HuH-7 (cell line): ENCODE results near the gene RBKS.
"Not testable (repeated sequence)": the region's sequence is repeated elsewhere in the genome, so short reads cannot be mapped to it uniquely, and the experiment has no call there.

ENCODE experiments used
- DNase-seq: peaks from one replicate; pipeline ENCODE4 v3.0.0; 2011; ENCODE audit warnings: low spot score

Gene RBKS

DNA sequence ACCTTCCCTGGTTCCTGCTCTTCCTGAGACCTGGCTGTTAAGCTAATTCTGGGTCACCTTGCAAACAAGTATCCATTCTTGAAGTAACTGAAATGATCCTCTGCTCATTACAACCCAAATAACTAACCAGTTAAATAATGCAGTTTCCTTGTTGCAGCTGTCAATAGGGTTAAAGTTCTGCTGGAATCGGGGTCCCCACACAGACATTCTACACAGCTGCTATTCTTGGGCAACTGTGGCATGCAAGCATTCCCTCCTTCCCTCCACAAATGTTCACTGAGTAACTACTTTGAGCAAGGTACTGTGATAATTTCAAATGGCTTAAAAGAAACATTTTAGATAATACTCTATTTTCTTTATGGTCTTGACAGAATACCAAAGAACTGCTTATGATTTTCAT is 17.1 kb downstream of the RBKS start:
- DNase-seq = no peak

DNA sequence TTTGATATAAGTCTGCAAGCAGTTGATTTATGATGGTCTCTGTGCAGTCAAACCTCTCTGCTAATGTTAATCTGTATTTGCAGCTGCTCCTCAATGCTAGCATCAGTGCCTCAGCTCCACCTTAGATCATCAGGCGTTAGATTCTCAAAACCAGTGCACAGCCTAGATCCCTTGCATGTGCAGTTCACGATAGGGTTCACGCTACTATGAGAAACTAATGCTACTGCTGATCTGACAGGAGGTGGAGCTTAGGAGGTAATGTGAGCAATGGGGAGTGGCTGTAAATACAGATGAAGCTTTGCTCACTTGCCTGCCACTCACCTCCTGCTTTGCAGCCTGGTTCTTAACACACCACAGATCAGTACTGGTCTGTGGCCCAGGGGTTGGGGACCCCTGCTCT is 18.4 kb downstream of the RBKS start:
- DNase-seq = no peak

DNA sequence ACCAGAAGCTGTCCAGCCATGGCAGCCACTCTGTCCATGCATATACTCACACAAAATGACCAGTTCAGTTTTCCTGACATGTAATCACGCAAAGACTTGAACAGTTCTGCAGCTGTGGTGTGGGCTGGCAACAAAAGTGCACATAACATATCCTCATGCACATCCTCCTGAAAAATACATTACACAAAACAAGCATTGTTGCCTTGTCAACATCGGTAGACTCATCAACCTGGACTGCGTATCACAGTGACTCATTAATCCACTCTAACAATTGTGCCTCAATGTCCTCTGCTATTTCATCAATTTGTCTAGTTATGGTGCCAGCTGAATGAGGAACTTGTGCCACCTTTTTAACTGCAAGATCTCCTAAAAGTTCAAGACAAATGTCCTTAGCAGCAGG is 19.5 kb downstream of the RBKS start:
- DNase-seq = no peak

DNA sequence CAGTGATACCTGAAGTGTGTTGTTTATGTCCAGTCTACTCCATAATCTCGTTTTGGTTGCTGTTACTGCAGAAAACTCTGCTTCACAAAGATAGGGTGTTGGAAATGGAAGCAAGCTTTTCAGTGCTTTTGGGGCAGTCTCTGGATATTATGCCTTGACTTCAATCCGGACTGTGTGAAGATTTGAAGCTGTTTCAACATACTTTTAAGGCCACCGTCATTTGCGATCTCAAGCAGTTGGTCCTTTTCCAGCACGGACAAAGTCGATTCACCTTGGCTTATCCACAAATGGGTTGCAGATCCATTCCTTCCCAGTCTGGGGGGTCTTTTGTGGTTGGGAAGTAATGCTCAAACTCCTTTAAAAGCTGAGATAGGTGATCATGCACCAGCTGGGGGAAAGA is 20.4 kb downstream of the RBKS start:
- DNase-seq = no peak

DNA sequence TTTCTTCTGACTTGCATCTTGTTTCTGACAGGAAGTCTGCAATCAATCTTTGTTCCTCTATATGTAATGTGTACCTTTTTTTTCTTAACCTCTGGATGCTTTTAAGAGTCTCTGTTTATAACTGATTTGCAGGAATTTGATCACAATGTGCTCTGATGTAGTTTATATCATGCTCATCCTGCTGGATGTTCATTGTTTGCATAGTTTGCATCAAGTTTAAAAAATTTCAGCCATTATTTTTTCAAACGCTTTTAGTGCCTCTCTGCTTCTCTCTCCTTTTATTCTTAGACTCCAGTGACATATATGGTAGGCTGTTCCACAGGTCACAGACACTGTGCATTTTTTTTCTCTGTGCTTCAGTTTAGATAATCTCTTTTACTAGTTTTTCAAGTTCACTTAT is 23.9 kb downstream of the RBKS start:
- DNase-seq = no peak

DNA sequence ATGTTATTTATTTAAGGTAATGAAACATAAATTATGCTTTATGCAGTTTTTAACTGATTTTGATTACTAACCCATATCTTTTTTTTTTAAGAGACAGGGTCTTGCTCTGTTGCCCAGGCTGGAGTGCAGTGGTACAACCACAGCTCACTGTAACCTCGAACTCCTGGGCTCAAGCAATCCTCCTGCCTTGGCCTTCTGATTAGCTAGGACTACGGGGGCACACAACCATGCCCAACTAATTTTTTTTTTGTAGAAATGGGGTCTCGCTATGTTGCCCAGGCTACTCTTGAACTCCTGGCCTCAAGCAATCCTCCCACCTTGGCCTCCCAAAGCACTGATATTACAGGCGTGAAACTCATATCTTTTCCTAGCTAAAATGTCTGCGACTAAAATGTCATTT is 26.2 kb downstream of the RBKS start:
- DNase-seq = not testable (repeated sequence)

DNA sequence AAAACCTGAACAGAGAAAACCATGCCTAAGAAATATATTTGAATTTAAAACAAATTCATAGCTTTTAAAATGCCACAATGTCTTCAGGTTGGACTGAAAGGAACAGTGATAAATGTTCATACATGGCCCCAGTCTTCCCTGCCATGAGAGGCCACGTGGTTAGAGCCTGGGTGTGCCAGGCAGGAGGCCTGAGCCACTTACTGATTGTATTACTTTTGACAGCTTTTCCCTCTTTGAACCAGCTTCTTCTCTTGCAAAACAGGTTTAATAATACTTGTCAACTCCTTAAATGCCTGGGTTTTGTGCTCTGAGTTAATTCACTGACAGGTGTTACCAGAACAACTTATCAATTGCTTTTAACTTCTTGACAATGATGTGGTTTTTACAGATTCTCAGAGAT is 27.0 kb downstream of the RBKS start:
- no peak for DNase-seq

DNA sequence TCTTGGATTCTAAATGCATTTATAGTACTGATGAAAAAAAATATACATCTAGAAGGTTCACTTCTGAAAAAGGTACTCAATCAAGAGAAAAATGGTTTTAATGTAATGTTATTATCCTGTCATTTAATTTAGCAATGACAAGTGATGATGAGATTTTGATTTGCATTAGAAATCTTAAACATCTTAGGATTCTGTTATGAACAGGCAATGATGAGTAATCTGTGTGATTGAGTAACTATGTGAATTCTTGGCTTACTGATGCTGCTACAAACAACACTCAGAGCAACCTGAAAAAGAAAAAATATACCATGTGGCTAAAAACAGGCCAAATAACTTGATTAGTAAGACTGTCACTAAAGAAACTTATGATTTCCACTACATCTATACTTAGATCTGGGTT is 30.1 kb downstream of the RBKS start:
- no peak for DNase-seq

DNA sequence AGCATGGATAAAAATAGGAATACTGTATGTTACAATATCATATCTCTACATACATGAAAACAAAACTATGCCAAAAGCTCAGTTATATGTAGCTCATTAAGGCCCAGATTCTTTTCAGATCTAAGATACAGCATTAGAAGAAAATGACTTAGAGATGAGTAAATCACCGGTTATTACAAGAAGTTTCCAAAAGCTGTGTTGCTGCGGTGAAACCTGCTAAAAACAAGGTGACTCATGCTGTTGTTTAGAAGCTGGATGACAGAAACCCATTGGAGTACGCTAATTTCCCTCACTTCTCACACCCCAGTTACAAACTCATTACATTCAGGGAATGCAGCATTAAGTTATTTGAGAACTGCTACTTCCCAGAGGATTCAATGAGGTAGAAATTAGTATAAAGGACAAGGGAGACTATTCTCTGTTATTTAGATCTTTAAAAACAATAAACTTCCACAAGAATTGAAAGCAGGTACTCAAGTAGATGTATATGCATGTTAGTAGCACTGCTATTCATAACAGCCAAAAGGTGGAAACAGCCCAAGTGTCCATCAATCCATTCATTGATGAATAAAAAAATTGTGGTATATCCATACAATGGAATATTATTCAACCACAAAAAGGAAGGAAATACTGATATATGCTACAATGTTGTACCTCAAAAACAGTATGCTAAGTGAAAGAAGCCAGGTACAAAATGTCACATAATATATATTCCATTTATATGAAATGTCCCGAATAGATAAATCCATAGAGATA is 32.6 kb downstream of the RBKS start:
- no peak for DNase-seq

DNA sequence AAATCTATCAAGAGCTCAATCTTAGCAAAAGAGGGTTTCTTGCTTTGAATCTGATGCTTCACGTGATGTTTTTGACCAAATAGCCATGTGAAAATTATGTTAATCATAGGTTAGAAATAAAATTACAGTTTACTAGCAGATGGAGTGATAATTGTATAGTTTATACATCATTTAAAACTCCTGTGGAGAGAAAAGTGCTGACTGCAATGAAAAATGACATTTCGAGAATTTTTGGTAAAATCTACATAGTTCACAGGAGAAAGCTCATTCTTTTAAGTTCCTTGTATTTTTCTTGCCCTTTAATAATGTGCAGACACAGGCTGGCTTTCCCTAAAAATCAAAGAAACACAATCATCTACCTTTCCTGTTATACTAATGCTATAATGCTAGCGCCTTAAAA is 33.2 kb downstream of the RBKS start:
- DNase-seq = no peak

DNA sequence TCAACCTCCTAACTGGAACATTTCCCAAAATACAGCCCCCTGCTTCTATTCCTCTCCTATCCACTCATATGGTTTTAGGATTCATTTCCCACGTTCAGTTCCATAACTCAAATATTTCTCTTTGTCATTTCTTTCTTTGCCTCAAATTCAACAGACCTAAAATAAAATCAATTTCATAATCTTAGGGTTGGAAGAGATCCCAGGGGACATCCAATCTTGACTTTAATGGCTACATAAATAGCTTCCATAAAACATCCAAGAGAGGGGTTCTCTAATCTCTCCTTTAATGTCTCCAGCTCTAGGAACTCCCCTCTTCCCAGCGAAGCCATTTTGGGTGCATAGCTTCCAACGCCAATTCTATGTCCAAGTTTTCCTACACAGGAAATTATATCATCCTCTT is 33.8 kb downstream of the RBKS start:
- DNase-seq = no peak

DNA sequence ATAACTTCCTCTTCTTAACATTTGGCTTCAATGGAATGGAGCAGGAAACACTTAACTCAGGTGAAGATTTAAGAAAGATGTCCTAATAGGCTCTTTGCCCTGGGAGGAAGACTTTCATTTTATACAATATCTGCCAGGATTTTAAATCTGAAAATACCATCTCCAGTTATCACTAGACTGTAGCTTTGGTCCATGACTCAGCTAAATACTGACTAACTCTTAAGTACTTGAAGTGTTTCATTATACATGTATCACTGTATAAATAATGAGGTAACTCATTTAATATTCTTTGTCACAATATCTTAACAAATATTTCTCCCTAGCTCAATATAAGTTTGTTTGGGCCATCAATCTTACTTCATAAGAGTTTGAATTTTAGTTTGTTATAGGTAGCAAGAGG is 34.7 kb downstream of the RBKS start:
- DNase-seq = no peak

DNA sequence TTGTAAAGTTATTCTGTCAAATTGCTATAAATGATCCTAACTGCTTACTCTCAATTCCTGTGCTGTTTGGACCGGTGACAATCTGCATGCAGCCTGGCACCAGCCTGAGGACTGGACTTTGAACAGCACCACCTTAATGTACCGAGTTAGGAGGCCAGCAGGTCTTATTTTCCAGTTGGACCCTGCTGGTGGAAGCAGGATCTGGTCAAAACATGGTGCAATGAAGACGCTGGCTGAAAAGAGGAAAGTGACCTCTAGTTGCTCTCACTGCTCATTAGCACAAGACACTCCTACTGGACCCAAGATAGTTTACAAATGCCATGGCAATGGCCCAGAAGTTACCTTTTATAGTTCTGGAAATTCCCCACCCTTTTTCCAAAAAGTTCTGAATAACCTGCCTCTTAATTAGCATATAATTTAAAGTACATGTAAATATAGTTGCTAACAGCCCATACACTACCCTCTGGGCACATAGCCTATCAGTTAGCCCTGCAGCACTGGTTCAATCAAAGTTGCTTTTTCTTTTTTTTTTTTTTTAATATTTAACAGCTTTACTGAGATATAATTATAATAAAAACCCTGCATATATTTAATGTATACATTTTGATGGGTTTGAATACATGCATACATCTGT is 35.8 kb downstream of the RBKS start:
- no peak for DNase-seq

DNA sequence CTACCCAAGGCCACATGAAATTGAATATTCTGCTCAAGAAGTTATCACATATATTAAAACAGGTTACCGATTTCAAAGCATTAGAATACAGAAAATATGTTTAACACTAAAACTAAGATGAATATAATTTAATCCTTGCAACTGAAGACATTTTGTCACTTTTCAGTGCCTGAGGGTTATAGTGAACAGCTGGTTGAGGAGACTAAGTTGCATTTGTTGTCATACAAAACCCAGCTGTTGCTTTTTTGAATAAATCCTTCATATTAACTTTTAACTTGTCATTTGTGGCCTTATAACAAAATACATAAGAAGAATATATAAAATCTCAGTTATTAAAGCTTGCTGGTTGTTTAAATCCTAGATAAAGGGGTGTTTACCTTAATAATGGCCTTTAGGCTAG is 37.5 kb downstream of the RBKS start:
- no peak for DNase-seq

DNA sequence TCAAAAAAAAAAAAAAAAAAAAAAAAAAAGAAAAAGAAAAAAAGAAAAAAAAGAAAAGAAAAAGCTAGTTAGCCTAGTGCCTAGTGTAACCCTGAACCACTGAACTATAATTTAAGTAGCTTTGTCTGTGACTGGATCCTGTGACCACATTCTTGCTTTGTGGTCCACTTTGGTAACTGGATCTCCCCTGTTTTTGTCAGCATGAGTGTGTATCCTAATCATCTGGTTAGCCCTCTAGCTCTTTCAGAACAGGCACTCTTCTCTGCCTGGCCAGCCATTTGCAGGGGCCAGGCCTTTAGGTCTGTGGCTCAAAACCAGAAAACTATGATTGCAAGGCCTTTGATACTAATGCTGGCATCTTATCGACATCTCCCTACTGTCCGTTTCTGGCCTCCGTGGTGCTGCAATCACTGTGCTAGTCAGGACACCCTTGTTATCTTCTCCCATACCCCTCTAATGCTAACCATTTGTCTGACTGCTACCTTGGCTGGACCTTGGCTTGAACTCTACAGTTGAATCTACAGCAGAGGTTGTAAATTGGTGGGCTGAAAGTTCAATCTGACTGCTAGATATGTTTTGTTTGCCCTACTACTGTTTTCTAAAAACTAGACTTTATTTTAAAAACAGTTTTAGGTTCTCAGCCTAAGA is 40.5 kb downstream of the RBKS start:
- DNase-seq = no peak

DNA sequence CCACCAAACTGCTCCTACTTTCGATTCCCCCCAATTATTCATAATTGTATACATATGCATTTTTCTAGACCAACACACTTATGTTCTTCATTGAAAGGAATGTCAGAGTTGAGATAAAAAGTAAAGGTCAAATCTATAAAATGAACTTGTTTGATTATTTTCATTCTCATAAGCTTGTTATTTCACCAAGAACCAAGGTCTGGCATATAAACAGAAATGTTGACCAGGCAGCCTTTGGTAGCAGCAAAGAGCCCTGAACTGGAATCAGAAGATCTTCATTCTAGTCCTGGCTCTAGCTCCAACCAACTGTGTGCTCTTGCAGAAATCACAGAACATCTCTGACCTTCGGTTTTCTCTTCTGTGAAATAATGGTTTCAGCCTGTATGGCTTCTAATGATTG is 42.9 kb downstream of the RBKS start:
- DNase-seq = no peak

DNA sequence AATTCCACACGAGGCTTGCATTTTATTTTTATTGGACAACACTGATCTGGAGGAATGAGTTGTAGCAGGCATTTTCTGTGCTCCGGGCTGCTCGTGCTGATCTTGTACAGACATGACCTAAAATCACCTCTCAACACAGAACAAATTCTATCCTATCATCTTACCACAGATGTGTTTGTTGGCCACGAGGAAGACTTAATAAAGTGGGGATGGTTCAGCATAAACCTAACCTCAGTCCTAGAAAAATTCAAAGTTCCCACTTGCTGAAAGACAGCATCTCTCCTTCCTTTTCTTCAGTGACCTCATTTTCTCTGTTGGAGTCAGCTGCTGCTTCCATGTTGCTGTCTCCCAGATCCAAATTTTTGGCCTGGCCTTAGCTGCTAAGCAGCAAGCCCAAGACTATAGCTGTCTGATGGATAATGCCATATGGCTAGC is 45.3 kb downstream of the RBKS start:
- DNase-seq = no peak

DNA sequence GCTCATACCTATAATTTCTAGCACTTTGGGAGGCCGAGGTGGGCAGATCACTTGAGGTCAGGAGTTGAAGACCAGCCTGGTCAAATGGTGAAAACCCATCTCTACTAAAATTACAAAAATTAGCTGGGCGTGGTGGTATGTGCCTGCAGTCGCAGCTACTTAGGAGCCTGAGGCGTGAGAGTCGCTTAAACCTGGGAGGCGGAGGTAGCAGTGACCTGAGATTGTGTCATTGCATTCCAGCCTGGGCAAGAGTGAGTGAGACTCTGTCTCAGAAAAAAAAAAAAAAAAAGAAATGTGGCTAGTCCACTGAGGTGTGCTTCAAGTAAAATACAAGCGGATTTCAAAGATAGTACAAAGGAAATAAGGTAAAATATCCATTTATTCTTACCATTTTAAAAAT is 46.2 kb downstream of the RBKS start:
- DNase-seq = no peak

DNA sequence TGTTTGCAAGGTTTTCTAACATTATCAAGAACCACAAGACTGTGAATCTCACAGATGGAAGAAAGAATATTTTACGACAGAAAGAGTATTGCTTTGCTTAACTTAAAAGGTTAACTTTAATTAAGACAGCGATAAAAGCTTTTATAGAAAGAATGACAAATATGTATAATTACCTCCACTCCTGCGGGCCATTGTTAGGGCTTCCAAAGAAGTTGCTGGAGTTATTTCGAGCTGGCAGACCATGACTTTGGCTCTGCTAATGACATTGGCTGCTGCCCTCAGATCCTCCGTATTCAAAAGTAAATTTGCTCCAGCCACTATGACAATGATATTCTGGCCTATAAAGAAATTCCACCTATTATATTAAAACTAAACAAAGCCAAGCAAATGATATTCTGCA is 47.3 kb downstream of the RBKS start:
- DNase-seq = no peak

DNA sequence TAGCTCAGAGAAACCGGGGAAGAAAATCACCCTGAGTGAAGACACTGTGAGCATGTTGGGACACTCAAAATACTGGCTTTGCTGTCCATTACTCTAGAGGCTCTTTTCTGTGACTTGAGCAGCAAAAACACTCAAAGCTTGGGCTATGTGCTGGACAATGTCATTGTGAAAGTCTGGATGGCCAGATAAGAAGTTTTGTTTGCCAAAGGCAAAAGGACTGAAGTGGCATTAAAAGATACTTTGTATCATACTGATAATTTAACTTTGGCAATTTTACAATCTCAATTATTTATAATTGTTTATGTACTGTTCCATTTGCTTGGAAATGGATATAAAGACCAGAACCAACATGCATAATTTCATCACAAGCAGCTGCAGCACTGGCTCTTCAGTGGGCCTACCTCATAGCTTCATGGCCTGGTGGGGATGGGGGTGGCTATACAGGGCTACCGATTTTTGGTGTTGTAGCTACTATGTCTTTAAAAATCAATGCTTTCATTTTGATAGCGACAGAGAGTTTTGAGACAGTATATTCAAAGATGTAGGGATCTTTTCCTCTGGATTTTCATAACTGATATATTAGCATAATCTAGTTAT is 51.1 kb downstream of the RBKS start:
- DNase-seq = no peak

DNA sequence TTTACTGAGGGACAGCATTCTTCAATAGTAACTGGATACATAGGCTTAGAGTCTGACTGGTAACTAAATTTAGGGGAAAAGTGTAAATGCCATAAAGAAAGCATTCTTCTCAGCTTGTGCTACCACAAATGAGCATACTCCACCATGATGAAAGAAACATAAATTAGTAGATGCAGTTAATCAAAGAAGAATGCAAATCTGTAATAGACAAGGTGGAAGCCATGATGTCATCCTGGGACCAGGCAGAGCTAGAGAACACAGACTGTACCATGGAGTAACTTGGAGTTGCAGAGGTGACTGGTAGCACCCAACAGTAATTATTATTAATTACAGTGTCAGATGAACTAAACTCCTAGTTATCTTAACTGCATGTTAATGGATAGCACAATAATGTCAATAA is 51.7 kb downstream of the RBKS start:
- DNase-seq = no peak

DNA sequence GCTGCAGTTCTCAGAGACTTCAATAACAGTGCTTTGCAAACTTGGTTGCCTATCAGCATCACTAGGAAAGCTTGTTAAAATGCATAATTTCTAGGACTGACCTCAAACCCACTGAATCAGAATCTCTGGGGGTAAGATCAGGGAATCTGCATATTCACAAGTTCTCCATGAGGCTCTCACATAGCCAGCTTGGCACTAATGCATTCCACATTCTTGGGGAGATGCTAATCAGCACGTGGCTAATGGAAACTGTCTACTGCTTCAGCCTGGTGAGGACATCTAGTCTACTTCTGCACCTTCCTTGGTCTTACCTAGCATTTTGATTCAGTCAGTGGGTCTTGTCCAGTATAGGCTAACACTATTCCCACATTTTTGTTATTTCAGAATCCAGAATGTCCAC is 56.3 kb downstream of the RBKS start:
- DNase-seq = no peak

DNA sequence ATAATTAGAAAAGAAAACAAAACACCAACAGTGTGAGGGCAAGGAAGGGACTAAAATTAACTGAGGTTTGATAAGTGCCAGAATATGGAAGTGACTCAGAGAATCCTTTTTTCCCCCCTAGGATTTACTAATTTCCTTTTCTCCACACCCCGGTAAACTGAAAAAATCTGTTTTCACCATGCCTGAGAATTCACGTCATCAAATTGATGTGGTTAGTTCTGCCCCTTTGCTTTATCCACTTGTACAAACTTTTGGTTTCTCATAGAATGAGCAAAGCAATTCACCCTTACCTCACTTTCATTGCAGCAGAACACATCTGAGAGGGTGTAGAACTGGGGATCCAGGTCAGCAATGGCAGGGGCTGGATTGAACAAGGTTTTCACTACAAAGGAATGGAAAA is 57.8 kb downstream of the RBKS start:
- no peak for DNase-seq
